ENCODE measurements around the gene RAPGEF1.

GRCh38 chr9:131752231-131752884 is 12.5 kb upstream of the RAPGEF1 start:
- TF ChIP-seq, protein P1, sequence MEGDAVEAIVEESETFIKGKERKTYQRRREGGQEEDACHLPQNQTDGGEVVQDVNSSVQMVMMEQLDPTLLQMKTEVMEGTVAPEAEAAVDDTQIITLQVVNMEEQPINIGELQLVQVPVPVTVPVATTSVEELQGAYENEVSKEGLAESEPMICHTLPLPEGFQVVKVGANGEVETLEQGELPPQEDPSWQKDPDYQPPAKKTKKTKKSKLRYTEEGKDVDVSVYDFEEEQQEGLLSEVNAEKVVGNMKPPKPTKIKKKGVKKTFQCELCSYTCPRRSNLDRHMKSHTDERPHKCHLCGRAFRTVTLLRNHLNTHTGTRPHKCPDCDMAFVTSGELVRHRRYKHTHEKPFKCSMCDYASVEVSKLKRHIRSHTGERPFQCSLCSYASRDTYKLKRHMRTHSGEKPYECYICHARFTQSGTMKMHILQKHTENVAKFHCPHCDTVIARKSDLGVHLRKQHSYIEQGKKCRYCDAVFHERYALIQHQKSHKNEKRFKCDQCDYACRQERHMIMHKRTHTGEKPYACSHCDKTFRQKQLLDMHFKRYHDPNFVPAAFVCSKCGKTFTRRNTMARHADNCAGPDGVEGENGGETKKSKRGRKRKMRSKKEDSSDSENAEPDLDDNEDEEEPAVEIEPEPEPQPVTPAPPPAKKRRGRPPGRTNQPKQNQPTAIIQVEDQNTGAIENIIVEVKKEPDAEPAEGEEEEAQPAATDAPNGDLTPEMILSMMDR (IDR thresholded peaks at IDR 0.05), result no peak
- no peak for TF ChIP-seq POLR2A (IDR thresholded peaks at IDR 0.05)
